Bronchial epithelial cell (primary cell): ENCODE data around the gene DNAH7. TPM values are rescaled to one million over a fixed set of nuclear protein-coding genes. Genes with fewer than 3 reads are reported as not detected.

Experiments
- DNase-seq: peaks from one replicate; pipeline ENCODE4 v3.0.0-alpha.2; 2010; ENCODE audit warnings: low read depth
- FAIRE-seq: peaks from 2 replicates; lab custom pipeline; 2011; peaks lifted over from hg19 to GRCh38; lab: Jason Lieb, UNC
- H3K27me3 ChIP-seq: 2 replicates; pipeline ENCODE4 v1.5.1; 2011; ENCODE audit warnings: low read length; ENCODE audit not compliant: control insufficient read depth, insufficient read depth
- H3K36me3 ChIP-seq: 2 replicates; pipeline ENCODE4 v1.5.1; 2011; ENCODE audit warnings: low read length; ENCODE audit not compliant: control insufficient read depth, insufficient read depth
- H3K4me3 ChIP-seq: 2 replicates; pipeline ENCODE4 v1.5.1; 2011; ENCODE audit warnings: mild to moderate bottlenecking, low read depth, low read length, control low read depth
- CTCF ChIP-seq: IDR thresholded peaks from 2 replicates; pipeline ENCODE4 v1.5.1; 2011; ENCODE audit warnings: mild to moderate bottlenecking, moderate library complexity, low read length, control low read depth, inconsistent platforms; ENCODE audit not compliant: insufficient read depth, severe bottlenecking
- total RNA-seq: library from RNA; depleted of rRNA; stranded (reverse); fragments of >200 nt; gene quantifications from 2 replicates; pipeline ENCODE4 v1.2.1, GENCODE V29; 2014

The DNAH7 gene
- total RNA-seq, 1 donor from 2014 or later, result 0.26 TPM

GRCh38 chr2:195810340-195811098, 258.1 kb downstream of the DNAH7 start:
- no peaks in the 10 kb centered on the region for H3K27me3 ChIP-seq
- FAIRE-seq (no peak), DNase-seq (peak; percentile 28)
- TF ChIP-seq CTCF, result no peak
- no peak overlapping the region for H3K4me3 ChIP-seq
- no peaks in the 10 kb centered on the region for H3K36me3 ChIP-seq

- DNase-seq (no peak), FAIRE-seq (no peak)
- Histone ChIP-seq H3K27me3 (no peaks in the 10 kb centered on the region), H3K4me3 (no peak overlapping the region), H3K36me3 (no peaks in the 10 kb centered on the region)
- TF ChIP-seq CTCF, result no peak
These were observed 260.4 kb downstream of the DNAH7 start for GRCh38 chr2:195808189-195808588.

- Histone ChIP-seq H3K4me3 (no peak overlapping the region), H3K27me3 (no peaks in the 10 kb centered on the region), H3K36me3 (no peaks in the 10 kb centered on the region)
- FAIRE-seq (no peak), DNase-seq (no peak)
- no peak for TF ChIP-seq CTCF
These were observed 263.2 kb downstream of the DNAH7 start for GRCh38 chr2:195805283-195805976.

GRCh38 chr2:195795879-195796278, 272.8 kb downstream of the DNAH7 start:
- no peak for FAIRE-seq
- no peak for TF ChIP-seq CTCF
- Histone ChIP-seq H3K27me3 (no peaks in the 10 kb centered on the region), H3K4me3 (no peak overlapping the region), H3K36me3 (no peaks in the 10 kb centered on the region)
- no peak for DNase-seq

- no peak for DNase-seq
- H3K36me3 ChIP-seq, result no peaks in the 10 kb centered on the region
- H3K27me3 ChIP-seq, result no peaks in the 10 kb centered on the region
- no peak for TF ChIP-seq CTCF
- H3K4me3 ChIP-seq, result no peak overlapping the region
- FAIRE-seq, result no peak
These were observed 274.8 kb downstream of the DNAH7 start for GRCh38 chr2:195793881-195794280.
